KMS-11 (cell line): ENCODE results near the gene EIF2AK3.

Experiments used
- H2AFZ ChIP-seq: fragments of 200-600 bp; sonication (generic); 2 replicates; pipeline ENCODE4 v1.6.1; 2016; ENCODE audit warnings: antibody characterized with exemption, mixed run types, low read depth
- H3K27ac ChIP-seq: fragments of 200-600 bp; sonication (generic); 2 replicates; pipeline ENCODE4 v1.6.1; 2016; ENCODE audit warnings: mild to moderate bottlenecking, mixed run types
- H3K27me3 ChIP-seq: fragments of 200-600 bp; sonication (generic); 2 replicates; pipeline ENCODE4 v1.6.1; 2017; ENCODE audit warnings: mild to moderate bottlenecking, low read depth, mixed run types, moderate library complexity; ENCODE audit not compliant: insufficient read depth
- H3K36me3 ChIP-seq: fragments of 200-600 bp; sonication (generic); 2 replicates; pipeline ENCODE4 v1.6.1; 2017; ENCODE audit warnings: mild to moderate bottlenecking, mixed run types; ENCODE audit not compliant: insufficient read depth
- H3K4me1 ChIP-seq: fragments of 200-600 bp; sonication (generic); 2 replicates; pipeline ENCODE4 v1.6.1; 2016; ENCODE audit warnings: mild to moderate bottlenecking, low read depth, mixed run types; ENCODE audit not compliant: poor library complexity, severe bottlenecking
- H3K4me2 ChIP-seq: fragments of 200-600 bp; sonication (generic); 2 replicates; pipeline ENCODE4 v1.7.0; 2016; ENCODE audit warnings: mild to moderate bottlenecking, mixed run types
- H3K4me3 ChIP-seq: fragments of 200-600 bp; sonication (generic); IDR thresholded peaks from 2 replicates; pipeline ENCODE4 v1.6.1; 2017; ENCODE audit warnings: low read depth, low read length, mixed read lengths; ENCODE audit not compliant: insufficient read depth
- H3K79me2 ChIP-seq: fragments of 200-600 bp; sonication (generic); 2 replicates; pipeline ENCODE4 v1.6.1; 2016; ENCODE audit warnings: low read depth, mixed run types; ENCODE audit not compliant: insufficient read depth
- H3K9ac ChIP-seq: fragments of 200-600 bp; sonication (generic); 2 replicates; pipeline ENCODE4 v1.6.1; 2016; ENCODE audit warnings: mild to moderate bottlenecking, mixed run types
- H4K20me1 ChIP-seq: fragments of 200-600 bp; sonication (generic); 2 replicates; pipeline ENCODE4 v1.6.1; 2016; ENCODE audit warnings: mild to moderate bottlenecking, mixed run types; ENCODE audit not compliant: insufficient read depth
- TF ChIP-seq, protein P1 (sequence below): fragments of 200-600 bp; sonication (generic); conservative IDR thresholded peaks from 2 replicates; pipeline ENCODE4 v1.6.1; 2017; ENCODE audit warnings: low read depth, mild to moderate bottlenecking, antibody characterized with exemption, low read length, moderate library complexity, mixed read lengths

EIF2AK3 gene

DNA sequence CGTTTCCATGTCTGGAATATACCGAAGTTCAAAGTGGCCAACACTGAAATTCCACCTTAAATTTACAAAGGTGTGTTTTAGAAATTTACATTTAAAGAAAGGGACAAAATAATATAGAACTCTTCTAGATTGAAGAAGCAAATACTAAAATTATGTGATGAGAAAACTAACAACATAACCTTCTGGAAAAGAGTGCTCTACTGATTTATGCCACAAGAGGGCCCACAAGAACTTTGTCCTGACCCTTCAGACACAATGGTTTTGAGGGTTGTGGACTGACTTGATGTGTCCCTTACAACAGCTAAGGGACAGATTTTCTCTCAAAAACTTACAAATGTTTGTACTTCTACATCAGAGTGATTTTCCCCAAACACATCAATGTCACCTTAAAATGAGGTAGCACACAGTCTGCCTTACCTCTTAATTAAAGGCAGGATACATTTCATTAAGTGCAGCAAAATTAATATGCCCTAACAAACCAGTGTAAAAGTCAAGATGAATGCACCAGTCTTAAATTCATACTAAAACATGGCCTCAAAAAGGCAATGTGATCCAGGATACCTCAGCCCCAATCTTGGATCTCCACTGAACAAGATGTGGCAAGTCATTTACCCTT lies 36.2 kb downstream of the EIF2AK3 start:
- Histone ChIP-seq H3K4me2 (no peak overlapping the region), H3K27ac (peak overlapping the region; percentile 4; the same call in 1 of the 2 replicates), H4K20me1 (no peaks in the 10 kb centered on the region), H3K79me2 (no peaks in the 10 kb centered on the region), H3K9ac (no peak overlapping the region), H3K4me1 (peaks cover 20% of the 10 kb centered on the region), H3K4me3 (no peak overlapping the region), H3K27me3 (no peaks in the 10 kb centered on the region), H3K36me3 (no peaks in the 10 kb centered on the region), H2AFZ (no peak overlapping the region)
- TF ChIP-seq, protein P1, sequence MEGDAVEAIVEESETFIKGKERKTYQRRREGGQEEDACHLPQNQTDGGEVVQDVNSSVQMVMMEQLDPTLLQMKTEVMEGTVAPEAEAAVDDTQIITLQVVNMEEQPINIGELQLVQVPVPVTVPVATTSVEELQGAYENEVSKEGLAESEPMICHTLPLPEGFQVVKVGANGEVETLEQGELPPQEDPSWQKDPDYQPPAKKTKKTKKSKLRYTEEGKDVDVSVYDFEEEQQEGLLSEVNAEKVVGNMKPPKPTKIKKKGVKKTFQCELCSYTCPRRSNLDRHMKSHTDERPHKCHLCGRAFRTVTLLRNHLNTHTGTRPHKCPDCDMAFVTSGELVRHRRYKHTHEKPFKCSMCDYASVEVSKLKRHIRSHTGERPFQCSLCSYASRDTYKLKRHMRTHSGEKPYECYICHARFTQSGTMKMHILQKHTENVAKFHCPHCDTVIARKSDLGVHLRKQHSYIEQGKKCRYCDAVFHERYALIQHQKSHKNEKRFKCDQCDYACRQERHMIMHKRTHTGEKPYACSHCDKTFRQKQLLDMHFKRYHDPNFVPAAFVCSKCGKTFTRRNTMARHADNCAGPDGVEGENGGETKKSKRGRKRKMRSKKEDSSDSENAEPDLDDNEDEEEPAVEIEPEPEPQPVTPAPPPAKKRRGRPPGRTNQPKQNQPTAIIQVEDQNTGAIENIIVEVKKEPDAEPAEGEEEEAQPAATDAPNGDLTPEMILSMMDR: peak; percentile 89

DNA sequence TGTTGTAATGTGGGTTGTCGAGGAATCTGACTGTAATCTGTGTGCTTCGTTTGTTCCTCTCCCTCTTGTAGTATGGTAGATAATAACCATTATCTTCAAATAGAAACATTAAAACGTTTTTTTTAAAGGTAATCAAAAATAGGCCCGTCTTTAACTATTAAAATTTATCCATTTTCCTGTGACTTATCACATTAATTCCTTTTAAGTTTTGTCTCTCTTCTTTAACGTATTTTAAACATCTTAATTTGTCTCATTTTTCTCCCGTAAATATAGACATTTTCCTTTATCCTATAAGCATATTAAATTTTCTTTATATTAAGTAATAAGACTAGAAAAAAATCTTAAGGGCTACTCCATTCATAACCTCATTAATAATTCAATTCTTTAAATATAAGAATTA lies 41.3 kb downstream of the EIF2AK3 start:
- Histone ChIP-seq H3K9ac (no peak overlapping the region), H3K36me3 (peaks cover 10% of the 10 kb centered on the region), H3K4me2 (no peak overlapping the region), H3K79me2 (no peaks in the 10 kb centered on the region), H3K4me1 (no peaks in the 10 kb centered on the region), H2AFZ (no peak overlapping the region), H3K27me3 (no peaks in the 10 kb centered on the region), H3K27ac (no peak overlapping the region), H4K20me1 (no peaks in the 10 kb centered on the region), H3K4me3 (no peak overlapping the region)
- TF ChIP-seq, protein P1: no peak

DNA sequence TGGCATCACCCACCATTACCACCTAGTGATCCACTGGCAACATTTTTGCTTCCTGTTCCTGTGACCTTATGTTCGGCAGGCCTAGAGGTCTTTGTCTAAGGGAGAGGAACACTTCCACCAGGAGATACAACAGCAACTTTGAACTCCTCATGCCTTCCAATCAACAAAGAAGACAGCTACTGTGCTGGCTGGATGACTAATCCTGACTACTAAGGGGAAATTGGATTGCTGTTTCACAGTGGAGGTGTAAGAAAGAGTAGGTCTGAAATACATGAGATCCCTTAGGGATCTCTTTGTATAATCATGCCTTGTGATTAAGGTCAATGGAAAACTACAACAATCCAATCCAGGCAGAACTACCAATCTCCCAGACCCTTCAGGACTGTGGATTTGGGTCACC lies 45.2 kb downstream of the EIF2AK3 start:
- Histone ChIP-seq H3K9ac (no peak overlapping the region), H4K20me1 (no peaks in the 10 kb centered on the region), H3K4me2 (no peak overlapping the region), H3K36me3 (peaks cover 10% of the 10 kb centered on the region), H2AFZ (no peak overlapping the region), H3K4me3 (no peak overlapping the region), H3K27ac (no peak overlapping the region), H3K79me2 (no peaks in the 10 kb centered on the region), H3K27me3 (no peaks in the 10 kb centered on the region), H3K4me1 (no peaks in the 10 kb centered on the region)
- TF ChIP-seq, protein P1: no peak

DNA sequence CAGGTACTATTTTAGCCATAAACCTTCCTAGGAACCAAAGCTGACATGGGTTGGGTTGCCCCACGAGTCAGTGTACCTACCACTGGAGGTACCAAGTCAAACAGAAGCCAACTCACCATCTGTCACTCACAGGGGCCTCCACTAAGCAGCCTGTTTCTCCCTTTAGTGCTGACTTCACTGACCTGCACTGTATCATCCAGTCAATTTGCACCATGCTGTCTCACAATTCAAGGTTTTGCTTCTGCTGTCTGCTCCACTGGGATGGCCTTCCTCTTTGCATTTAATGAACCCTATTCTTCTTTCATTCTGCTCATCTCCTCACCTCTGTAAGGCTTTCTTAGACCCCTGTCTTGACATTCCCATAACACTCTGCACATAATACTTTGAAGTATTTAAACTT lies 47.2 kb downstream of the EIF2AK3 start:
- no peaks in the 10 kb centered on the region for H4K20me1 ChIP-seq
- H3K9ac ChIP-seq: no peak overlapping the region
- TF ChIP-seq, protein P1: no peak
- H3K27ac ChIP-seq: no peak overlapping the region
- no peak overlapping the region for H2AFZ ChIP-seq
- no peak overlapping the region for H3K4me2 ChIP-seq
- H3K4me3 ChIP-seq: no peak overlapping the region
- no peaks in the 10 kb centered on the region for H3K79me2 ChIP-seq
- peaks cover 17% of the 10 kb centered on the region for H3K36me3 ChIP-seq
- H3K27me3 ChIP-seq: no peaks in the 10 kb centered on the region
- no peaks in the 10 kb centered on the region for H3K4me1 ChIP-seq
